GM10248 (cell line): Measurements from ENCODE around the gene DHRS13.

ENCODE experiments used
- CTCF ChIA-PET: fragments of 300-600 bp; sonication (Branson Sonifier 250); formaldehyde crosslinking; extraction: SDS; loops from one replicate; lab custom pipeline; 2021; ENCODE audit warnings: antibody characterized with exemption; lab: Yijun Ruan, JAX
- POLR2A ChIA-PET: fragments of 350-650 bp; sonication (Branson Sonifier 250); formaldehyde crosslinking; extraction: SDS; loops from one replicate; lab custom pipeline; 2020; ENCODE audit warnings: antibody characterized with exemption; lab: Yijun Ruan, JAX
- DNase-seq: peaks from one replicate; pipeline ENCODE4 v3.0.0; 2012; ENCODE audit errors: extremely low spot score
- CTCF ChIP-seq: IDR thresholded peaks from 2 replicates; pipeline ENCODE4 v1.5.1; 2012; ENCODE audit warnings: mild to moderate bottlenecking, low read depth; ENCODE audit errors: extremely low read depth, missing control alignments, control extremely low read depth

The DHRS13 gene

GRCh38 chr17:28944862-28945741 is 42.2 kb upstream of the DHRS13 start:
- CTCF ChIA-PET = interaction anchor here (0.7 to 3.6 kb wide), 11 partner anchors 9 to 218 kb away, joined by 3 to 19 read pairs (median 3); partner anchors contain the start of genes DHRS13 and TLCD1
- no peak for DNase-seq
- TF ChIP-seq CTCF = no peak
- POLR2A ChIA-PET = no interaction called here

- no peak for TF ChIP-seq CTCF
- ChIA-PET CTCF (interaction anchor here (0.7 to 2.8 kb wide), 6 partner anchors 9 to 181 kb away, joined by 3 to 12 read pairs (median 6); partner anchors contain the start of gene DHRS13), POLR2A (no interaction called here)
- no peak for DNase-seq
Measured at GRCh38 chr17:28944343-28944742, 41.5 kb upstream of the DHRS13 start.

- POLR2A ChIA-PET = no interaction called here
- CTCF ChIA-PET = interaction anchor here (1.2 to 2.0 kb wide), 3 partner anchors 15 to 179 kb away, joined by 3 to 6 read pairs (median 5); no protein-coding TSS in a partner anchor
- TF ChIP-seq CTCF = no peak
Measured at GRCh38 chr17:28942925-28943324, 40.0 kb upstream of the DHRS13 start.

GRCh38 chr17:28941251-28941650 is 38.4 kb upstream of the DHRS13 start:
- TF ChIP-seq CTCF = no peak
- ChIA-PET CTCF (interaction anchor here (0.7 to 1.3 kb wide), 2 partner anchors 11 to 14 kb away, joined by 3 to 5 read pairs; no protein-coding TSS in a partner anchor), POLR2A (interaction anchor here (0.6 kb wide), 1 partner anchor 183 kb away, joined by 4 read pairs; no protein-coding TSS in a partner anchor)
- no peak for DNase-seq

More at GRCh38 chr17:28942925-28943324, 40.0 kb upstream of the DHRS13 start:
- no peak for DNase-seq

- no peak for TF ChIP-seq CTCF
- ChIA-PET POLR2A (interaction anchor here (0.6 kb wide), 1 partner anchor 183 kb away, joined by 4 read pairs; no protein-coding TSS in a partner anchor), CTCF (interaction anchor here (1.2 to 4.6 kb wide), 4 partner anchors 9 to 177 kb away, joined by 3 to 25 read pairs (median 6); no protein-coding TSS in a partner anchor)
- no peak for DNase-seq
Measured at GRCh38 chr17:28940675-28941074, 37.8 kb upstream of the DHRS13 start.

- DNase-seq = no peak
- ChIA-PET CTCF (interaction anchor here (1.2 to 4.6 kb wide), 5 partner anchors 10 to 177 kb away, joined by 3 to 25 read pairs (median 5); no protein-coding TSS in a partner anchor), POLR2A (no interaction called here)
- no peak for TF ChIP-seq CTCF
Measured at GRCh38 chr17:28940142-28940541, 37.3 kb upstream of the DHRS13 start.
